HL-60 (cell line): ENCODE measurements around the gene USP11.

Experiments used
- DNase-seq, 2 experiments: peaks; one replicate each; pipeline ENCODE4 v3.0.0-alpha.2; 2010 to 2020; ENCODE audit warnings: low read depth in 1 of 2, low spot score in 1 of 2
- H3K27ac ChIP-seq: fragments of 250-450 bp; sonication (Bioruptor Pico); replicated peaks from 2 replicates; pipeline ENCODE4 v1.5.1; 2020; ENCODE audit warnings: mild to moderate bottlenecking, moderate library complexity
- H3K27me3 ChIP-seq: fragments of 250-450 bp; sonication (Bioruptor Pico); 2 replicates; pipeline ENCODE4 v1.5.1; 2021; ENCODE audit warnings: mild to moderate bottlenecking, moderate library complexity; ENCODE audit not compliant: insufficient read depth, poor library complexity, severe bottlenecking
- H3K4me3 ChIP-seq: replicated peaks from 2 replicates; pipeline ENCODE4 v1.5.1; 2011; ENCODE audit warnings: mild to moderate bottlenecking, control low read depth, low read length; ENCODE audit not compliant: insufficient read depth
- GABPA ChIP-seq: IDR thresholded peaks from 2 replicates; pipeline ENCODE4 v1.6.1; 2012; ENCODE audit warnings: low read depth
- POLR2AphosphoS5 ChIP-seq: IDR thresholded peaks from 2 replicates; pipeline ENCODE4 v1.6.1; 2012; ENCODE audit warnings: low read depth
- REST ChIP-seq: IDR thresholded peaks from 2 replicates; pipeline ENCODE4 v1.6.1; 2012; ENCODE audit warnings: low read depth; ENCODE audit not compliant: insufficient replicate concordance
- SPI1 ChIP-seq: IDR thresholded peaks from 2 replicates; pipeline ENCODE4 v1.6.1; 2012; ENCODE audit warnings: low read depth, mild to moderate bottlenecking, borderline replicate concordance
- TF ChIP-seq, protein P1 (sequence below): IDR thresholded peaks from one replicate; pipeline ENCODE4 v1.5.1; 2011; ENCODE audit warnings: low read length, control low read depth, inconsistent platforms; ENCODE audit not compliant: insufficient read depth

USP11 gene

GRCh38 chrX:47241201-47242011, 8.6 kb downstream of the USP11 start:
- Histone ChIP-seq H3K27ac (no peak overlapping the region), H3K4me3 (no peak overlapping the region), H3K27me3 (no peaks in the 10 kb centered on the region)
- DNase-seq = no peak
- TF ChIP-seq REST = no peak
- TF ChIP-seq SPI1 = no peak
- no peak for TF ChIP-seq POLR2AphosphoS5
- TF ChIP-seq, protein P1, sequence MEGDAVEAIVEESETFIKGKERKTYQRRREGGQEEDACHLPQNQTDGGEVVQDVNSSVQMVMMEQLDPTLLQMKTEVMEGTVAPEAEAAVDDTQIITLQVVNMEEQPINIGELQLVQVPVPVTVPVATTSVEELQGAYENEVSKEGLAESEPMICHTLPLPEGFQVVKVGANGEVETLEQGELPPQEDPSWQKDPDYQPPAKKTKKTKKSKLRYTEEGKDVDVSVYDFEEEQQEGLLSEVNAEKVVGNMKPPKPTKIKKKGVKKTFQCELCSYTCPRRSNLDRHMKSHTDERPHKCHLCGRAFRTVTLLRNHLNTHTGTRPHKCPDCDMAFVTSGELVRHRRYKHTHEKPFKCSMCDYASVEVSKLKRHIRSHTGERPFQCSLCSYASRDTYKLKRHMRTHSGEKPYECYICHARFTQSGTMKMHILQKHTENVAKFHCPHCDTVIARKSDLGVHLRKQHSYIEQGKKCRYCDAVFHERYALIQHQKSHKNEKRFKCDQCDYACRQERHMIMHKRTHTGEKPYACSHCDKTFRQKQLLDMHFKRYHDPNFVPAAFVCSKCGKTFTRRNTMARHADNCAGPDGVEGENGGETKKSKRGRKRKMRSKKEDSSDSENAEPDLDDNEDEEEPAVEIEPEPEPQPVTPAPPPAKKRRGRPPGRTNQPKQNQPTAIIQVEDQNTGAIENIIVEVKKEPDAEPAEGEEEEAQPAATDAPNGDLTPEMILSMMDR = no peak
- no peak for TF ChIP-seq GABPA

GRCh38 chrX:47242321-47242720, 9.5 kb downstream of the USP11 start:
- no peak for DNase-seq
- no peak for TF ChIP-seq SPI1
- no peak for TF ChIP-seq REST
- TF ChIP-seq POLR2AphosphoS5 = no peak
- TF ChIP-seq, protein P1 = no peak
- TF ChIP-seq GABPA = no peak
- H3K27me3 ChIP-seq = no peaks in the 10 kb centered on the region
- no peak overlapping the region for H3K27ac ChIP-seq
- H3K4me3 ChIP-seq = no peak overlapping the region

DNA sequence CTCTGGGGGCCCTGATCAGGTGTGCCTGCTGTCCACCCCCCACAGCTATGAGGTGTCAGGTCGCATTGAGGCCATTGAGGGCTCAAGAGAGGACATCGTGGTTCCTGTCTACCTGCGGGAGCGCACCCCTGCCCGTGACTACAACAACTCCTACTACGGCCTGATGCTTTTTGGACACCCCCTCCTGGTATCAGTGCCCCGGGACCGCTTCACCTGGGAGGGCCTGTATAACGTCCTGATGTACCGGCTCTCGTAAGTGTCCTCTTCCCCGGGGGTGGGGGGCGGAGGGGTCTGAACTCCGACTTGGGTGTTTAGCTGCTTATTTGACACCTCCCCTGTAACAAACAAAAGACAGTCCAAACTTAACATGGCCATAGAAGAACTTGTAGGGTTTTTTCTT, 10.5 kb downstream of the USP11 start:
- Histone ChIP-seq H3K27me3 (no peaks in the 10 kb centered on the region), H3K27ac (no peak overlapping the region), H3K4me3 (no peak overlapping the region)
- no peak for TF ChIP-seq POLR2AphosphoS5
- no peak for TF ChIP-seq SPI1
- no peak for TF ChIP-seq REST
- no peak for TF ChIP-seq GABPA
- TF ChIP-seq, protein P1 = no peak
- DNase-seq = no peak
